ENCODE measurements around the gene CAV3. TPM values are rescaled to one million over a fixed set of nuclear protein-coding genes. Genes with fewer than 3 reads are reported as not detected.

The CAV3 gene
- total RNA-seq, 2 experiments from 2014 or later: not detected

- CTCF ChIA-PET: no interaction called here
- POLR2A ChIA-PET: no interaction called here
Measured at GRCh38 chr3:8734137-8734878, 706 bp downstream of the CAV3 start.

GRCh38 chr3:8734908-8735307, 1.3 kb downstream of the CAV3 start:
- POLR2A ChIA-PET: no interaction called here
- CTCF ChIA-PET: no interaction called here

- ChIA-PET CTCF (no interaction called here), POLR2A (no interaction called here)
Measured at GRCh38 chr3:8736436-8736835, 2.8 kb downstream of the CAV3 start.

- ChIA-PET POLR2A (no interaction called here), CTCF (no interaction called here)
Measured at GRCh38 chr3:8737301-8737700, 3.7 kb downstream of the CAV3 start.

GRCh38 chr3:8737823-8738222, 4.2 kb downstream of the CAV3 start:
- POLR2A ChIA-PET: no interaction called here
- CTCF ChIA-PET: no interaction called here

GRCh38 chr3:8738639-8739038, 5.0 kb downstream of the CAV3 start:
- ChIA-PET POLR2A (no interaction called here), CTCF (no interaction called here)

- POLR2A ChIA-PET: no interaction called here
- CTCF ChIA-PET: interaction anchor here (1.3 kb wide), 1 partner anchor 30 kb away, joined by 4 read pairs; the partner anchor contains the start of gene OXTR
Measured at GRCh38 chr3:8739757-8740504, 6.3 kb downstream of the CAV3 start.

GRCh38 chr3:8741581-8742261, 8.1 kb downstream of the CAV3 start:
- ChIA-PET POLR2A (no interaction called here), CTCF (no interaction called here)

- ChIA-PET POLR2A (no interaction called here), CTCF (no interaction called here)
Measured at GRCh38 chr3:8743021-8743601, 9.5 kb downstream of the CAV3 start.

GRCh38 chr3:8743911-8744310, 10.3 kb downstream of the CAV3 start:
- ChIA-PET CTCF (no interaction called here), POLR2A (no interaction called here)

- ChIA-PET CTCF (interaction anchor here (1.1 kb wide), 1 partner anchor 24 kb away, joined by 3 read pairs; the partner anchor contains the start of gene OXTR), POLR2A (no interaction called here)
Measured at GRCh38 chr3:8745619-8746370, 12.2 kb downstream of the CAV3 start.

GRCh38 chr3:8746780-8747345, 13.3 kb downstream of the CAV3 start:
- CTCF ChIA-PET: no interaction called here
- POLR2A ChIA-PET: no interaction called here

- ChIA-PET POLR2A (no interaction called here), CTCF (no interaction called here)
Measured at GRCh38 chr3:8749316-8749715, 15.7 kb downstream of the CAV3 start.

- POLR2A ChIA-PET: no interaction called here
- CTCF ChIA-PET: no interaction called here
Measured at GRCh38 chr3:8752832-8753231, 19.2 kb downstream of the CAV3 start.

- ChIA-PET CTCF (no interaction called here), POLR2A (no interaction called here)
Measured at GRCh38 chr3:8755097-8755496, 21.5 kb downstream of the CAV3 start.

- CTCF ChIA-PET: no interaction called here
Measured at GRCh38 chr3:8755564-8756237, 22.1 kb downstream of the CAV3 start.

GRCh38 chr3:8756671-8757070, 23.1 kb downstream of the CAV3 start:
- CTCF ChIA-PET: no interaction called here

More at GRCh38 chr3:8755564-8756237, 22.1 kb downstream of the CAV3 start:
- POLR2A ChIA-PET: no interaction called here

GRCh38 chr3:8757551-8758518, 24.2 kb downstream of the CAV3 start:
- ChIA-PET CTCF (no interaction called here), POLR2A (no interaction called here)

More at GRCh38 chr3:8756671-8757070, 23.1 kb downstream of the CAV3 start:
- POLR2A ChIA-PET: no interaction called here
